Measurements from ENCODE around the gene PLEKHH3. TPM values are rescaled to one million over a fixed set of nuclear protein-coding genes. Genes with fewer than 3 reads are reported as not detected.

The PLEKHH3 gene
- total RNA-seq, 1 donor from 2014 or later, result 3.4 TPM

- H3K9me3 Mint-ChIP-seq, result no peaks in the 10 kb centered on the region
- H3K4me1 ChIP-seq, result peaks cover 25% of the 10 kb centered on the region
- TF ChIP-seq EZH2 (IDR thresholded peaks at IDR 0.05) (no peak), CTCF (IDR thresholded peaks at IDR 0.05) (no peak), EZH2phosphoT487 (IDR thresholded peaks at IDR 0.05) (no peak)
Measured at GRCh38 chr17:42670789-42671657, 5.8 kb downstream of the PLEKHH3 start.

GRCh38 chr17:42669977-42670788 is 6.6 kb downstream of the PLEKHH3 start:
- Histone ChIP-seq H4K20me1 (ENCODE audit: low read depth) (peaks cover 50% of the 10 kb centered on the region), H3K9ac (no peak overlapping the region), H3K4me2 (peak overlapping the region; percentile 82), H3K36me3 (no peaks in the 10 kb centered on the region), H3K79me2 (ENCODE audit: low read depth) (no peaks in the 10 kb centered on the region), H3K27ac (no peak overlapping the region), H3K9me3 (ENCODE audit: low read depth) (no peaks in the 10 kb centered on the region), H3K27me3 (peaks cover 50% of the 10 kb centered on the region), H3F3A (ENCODE audit: low read depth) (peaks cover 37% of the 10 kb centered on the region), H2AFZ (replicated peaks) (no peak overlapping the region), H3K4me1 (peaks cover 19% of the 10 kb centered on the region), H3K4me3 (peak overlapping the region; percentile 43)
- peak; percentile 79 for DNase-seq (ENCODE audit: low spot score)
- Mint-ChIP-seq H3K27me3 (ENCODE audit: insufficient read depth, low read depth) (peaks cover 10% of the 10 kb centered on the region), H3K9me3 (no peaks in the 10 kb centered on the region), H3K4me3 (peak overlapping the region; percentile 53), H3K36me3 (peaks cover 33% of the 10 kb centered on the region), H3K4me1 (peaks cover 31% of the 10 kb centered on the region), H3K27ac (no peak overlapping the region)
- TF ChIP-seq EZH2 (IDR thresholded peaks at IDR 0.05), result no peak
- peak; percentile 10 for TF ChIP-seq CTCF (IDR thresholded peaks at IDR 0.05)

More at GRCh38 chr17:42670789-42671657, 5.8 kb downstream of the PLEKHH3 start:
- Histone ChIP-seq H3K4me2 (peak overlapping the region; percentile 82), H2AFZ (replicated peaks) (no peak overlapping the region), H3K9me3 (ENCODE audit: low read depth) (no peaks in the 10 kb centered on the region), H3K36me3 (no peaks in the 10 kb centered on the region), H3K79me2 (ENCODE audit: low read depth) (peaks cover 7% of the 10 kb centered on the region), H3F3A (ENCODE audit: low read depth) (peaks cover 37% of the 10 kb centered on the region), H3K9ac (no peak overlapping the region), H3K27me3 (peaks cover 58% of the 10 kb centered on the region), H3K27ac (no peak overlapping the region), H4K20me1 (ENCODE audit: low read depth) (peaks cover 58% of the 10 kb centered on the region), H3K4me3 (peak overlapping the region; percentile 43)
- DNase-seq (ENCODE audit: low spot score), result no peak
- Mint-ChIP-seq H3K27me3 (ENCODE audit: insufficient read depth, low read depth) (peaks cover 10% of the 10 kb centered on the region), H3K4me1 (peaks cover 31% of the 10 kb centered on the region), H3K4me3 (no peak overlapping the region), H3K27ac (no peak overlapping the region), H3K36me3 (peaks cover 27% of the 10 kb centered on the region)

- Mint-ChIP-seq H3K27ac (no peak overlapping the region), H3K9me3 (no peaks in the 10 kb centered on the region), H3K27me3 (ENCODE audit: insufficient read depth, low read depth) (peaks cover 10% of the 10 kb centered on the region), H3K4me1 (peaks cover 27% of the 10 kb centered on the region), H3K36me3 (peaks cover 33% of the 10 kb centered on the region), H3K4me3 (peak overlapping the region; percentile 56)
- H3F3A ChIP-seq (ENCODE audit: low read depth), result peaks cover 37% of the 10 kb centered on the region
- DNase-seq (ENCODE audit: low spot score), result no peak
- H4K20me1 ChIP-seq (ENCODE audit: low read depth), result peaks cover 44% of the 10 kb centered on the region
- no peaks in the 10 kb centered on the region for H3K9me3 ChIP-seq (ENCODE audit: low read depth)
- H3K27me3 ChIP-seq, result peaks cover 44% of the 10 kb centered on the region
- no peaks in the 10 kb centered on the region for H3K36me3 ChIP-seq
- H3K79me2 ChIP-seq (ENCODE audit: low read depth), result no peaks in the 10 kb centered on the region
- H3K27ac ChIP-seq, result no peak overlapping the region
- peak overlapping the region; percentile 43 for H3K4me3 ChIP-seq
- peaks cover 14% of the 10 kb centered on the region for H3K4me1 ChIP-seq
- H3K9ac ChIP-seq, result no peak overlapping the region
- no peak overlapping the region for H2AFZ ChIP-seq (replicated peaks)
- H3K4me2 ChIP-seq, result peak overlapping the region; percentile 82
- TF ChIP-seq CTCF (IDR thresholded peaks at IDR 0.05), result no peak
- no peak for TF ChIP-seq EZH2phosphoT487 (IDR thresholded peaks at IDR 0.05)
- no peak for TF ChIP-seq EZH2 (IDR thresholded peaks at IDR 0.05)
Measured at GRCh38 chr17:42669705-42669976, 7.2 kb downstream of the PLEKHH3 start.
